H1 (cell line): ENCODE data around the gene RND3. TPM values are rescaled to one million over a fixed set of nuclear protein-coding genes. Genes with fewer than 3 reads are reported as not detected.

ENCODE experiments used
- CTCF ChIA-PET: fragments of 300-600 bp; sonication (Branson Sonifier 250); formaldehyde crosslinking; loops from one replicate; lab custom pipeline; 2021; ENCODE audit not compliant: partially characterized antibody; lab: Charles Lee
- POLR2A ChIA-PET: fragments of 300-600 bp; sonication (Branson Sonifier 250); formaldehyde crosslinking; loops from one replicate; lab custom pipeline; 2021; ENCODE audit warnings: inconsistent platforms; ENCODE audit not compliant: partially characterized antibody; lab: Charles Lee
- DNase-seq, 2 experiments: peaks; one replicate each; pipeline versions ENCODE4 v3.0.0 to v3.0.0-alpha.2; 2010 to 2022; ENCODE audit warnings: low spot score in 2 of 2, low read depth in 1 of 2, mixed read lengths in 1 of 2
- FAIRE-seq: peaks from 2 replicates; lab custom pipeline; 2011; peaks lifted over from hg19 to GRCh38; lab: Jason Lieb, UNC
- H2AFZ ChIP-seq: 2 replicates; pipeline ENCODE4 v1.8.1; 2012; ENCODE audit warnings: low read length, inconsistent platforms
- H2AK5ac ChIP-seq: 2 replicates; pipeline ENCODE4 v1.6.1; 2013; ENCODE audit warnings: low read depth, low read length
- H2BK120ac ChIP-seq: replicated peaks from 2 replicates; pipeline ENCODE3; 2013; ENCODE audit warnings: low read depth, low read length, inconsistent platforms
- H2BK12ac ChIP-seq: 2 replicates; pipeline ENCODE4 v1.6.1; 2013; ENCODE audit warnings: low read depth, low read length
- H2BK15ac ChIP-seq: 2 replicates; pipeline ENCODE4 v1.6.1; 2013; ENCODE audit warnings: low read length
- H2BK20ac ChIP-seq: 2 replicates; pipeline ENCODE4 v1.6.1; 2013; ENCODE audit warnings: low read length
- H2BK5ac ChIP-seq: 2 replicates; pipeline ENCODE4 v1.6.1; 2013; ENCODE audit warnings: low read depth, low read length
- H3K14ac ChIP-seq: 2 replicates; pipeline ENCODE4 v1.6.1; 2013; ENCODE audit warnings: inconsistent platforms; ENCODE audit not compliant: insufficient read length
- H3K18ac ChIP-seq: 2 replicates; pipeline ENCODE4 v1.6.1; 2013; ENCODE audit warnings: low read length; ENCODE audit errors: extremely low read depth
- H3K23ac ChIP-seq: 2 replicates; pipeline ENCODE4 v1.6.1; 2013; ENCODE audit warnings: inconsistent platforms; ENCODE audit not compliant: insufficient read length
- H3K23me2 ChIP-seq: 2 replicates; pipeline ENCODE4 v1.6.1; 2013; ENCODE audit warnings: low read depth, low read length
- H3K27ac ChIP-seq: 2 replicates; pipeline ENCODE4 v1.6.1; 2011; ENCODE audit warnings: low read depth, low read length, inconsistent platforms
- H3K27me3 ChIP-seq, 4 experiments: replicated peaks in 1 of 4; 1 replicate in 1 of 4; 2 replicates in 3 of 4; pipeline versions ENCODE4 v1.6.1 to v1.8.1; 2011 to 2013; ENCODE audit warnings: low read length in 3 of 4, mild to moderate bottlenecking in 3 of 4, inconsistent platforms in 2 of 4, mixed read lengths in 2 of 4, moderate library complexity in 1 of 4; ENCODE audit not compliant: control insufficient read depth in 3 of 4, insufficient read depth in 3 of 4; ENCODE audit errors: extremely low read depth in 1 of 4
- H3K36me3 ChIP-seq, 4 experiments: 2 replicates each; pipeline versions ENCODE4 v1.6.1 to v1.8.1; 2011 to 2013; ENCODE audit warnings: mild to moderate bottlenecking in 4 of 4, low read length in 3 of 4, moderate library complexity in 2 of 4, control low read depth in 1 of 4, inconsistent platforms in 1 of 4; ENCODE audit not compliant: insufficient read depth in 4 of 4, control insufficient read depth in 2 of 4
- H3K4ac ChIP-seq: replicated peaks from 2 replicates; pipeline ENCODE3; 2013; ENCODE audit warnings: low read length, low read depth, mixed read lengths, inconsistent platforms; ENCODE audit not compliant: insufficient read length
- H3K4me1 ChIP-seq, 4 experiments: replicated peaks in 1 of 4; 1 replicate in 1 of 4; 2 replicates in 3 of 4; pipeline versions ENCODE4 v1.6.1 to v1.8.1; 2011 to 2013; ENCODE audit warnings: low read length in 3 of 4, inconsistent platforms in 2 of 4, mixed read lengths in 1 of 4; ENCODE audit not compliant: insufficient read depth in 4 of 4, control insufficient read depth in 3 of 4
- H3K4me2 ChIP-seq, 2 experiments: 2 replicates each; pipeline versions ENCODE4 v1.6.1 to v1.8.1; 2011 to 2013; ENCODE audit warnings: low read depth in 2 of 2, low read length in 2 of 2, control low read depth in 1 of 2, inconsistent platforms in 1 of 2, mild to moderate bottlenecking in 1 of 2; ENCODE audit not compliant: insufficient read depth in 1 of 2
- H3K4me3 ChIP-seq, 4 experiments: fragments of 200-600, 300-600 bp in 1 of 4; sonication (generic), shearing (Covaris generic), sonication (Bioruptor Twin) in 1 of 4; 2 replicates each; pipeline versions ENCODE4 v1.5.1 to v1.8.1; 2011 to 2016; ENCODE audit warnings: low read length in 4 of 4, low read depth in 3 of 4, control low read depth in 2 of 4, inconsistent platforms in 2 of 4, mild to moderate bottlenecking in 2 of 4, mixed read lengths in 1 of 4, moderate library complexity in 1 of 4; ENCODE audit not compliant: insufficient read depth in 2 of 4; ENCODE audit errors: extremely low read depth in 1 of 4
- H3K56ac ChIP-seq: replicated peaks from 2 replicates; pipeline ENCODE3; 2013; ENCODE audit warnings: low read depth, mild to moderate bottlenecking, mixed read lengths, low read length, inconsistent platforms; ENCODE audit not compliant: insufficient read length
- H3K79me1 ChIP-seq: 2 replicates; pipeline ENCODE4 v1.6.1; 2013; ENCODE audit warnings: low read depth, low read length, control low read depth
- H3K79me2 ChIP-seq, 2 experiments: 2 replicates each; pipeline versions ENCODE4 v1.6.1 to v1.8.1; 2012 to 2013; ENCODE audit warnings: low read length in 2 of 2, mild to moderate bottlenecking in 2 of 2, inconsistent platforms in 1 of 2; ENCODE audit not compliant: insufficient read depth in 2 of 2, control insufficient read depth in 1 of 2
- H3K9ac ChIP-seq, 4 experiments: replicated peaks in 1 of 4; 1 replicate in 1 of 4; 2 replicates in 3 of 4; pipeline versions ENCODE4 v1.6.1 to v1.8.1; 2011 to 2013; ENCODE audit warnings: low read depth in 3 of 4, low read length in 3 of 4, control low read depth in 2 of 4, mild to moderate bottlenecking in 2 of 4, moderate library complexity in 2 of 4, inconsistent platforms in 1 of 4; ENCODE audit errors: extremely low read depth in 1 of 4
- H3K9me3 ChIP-seq, 2 experiments: 2 replicates each; pipeline versions ENCODE4 v1.6.1 to v1.8.1; 2012 to 2013; ENCODE audit warnings: mild to moderate bottlenecking in 2 of 2, moderate library complexity in 2 of 2, control low read depth in 1 of 2, inconsistent platforms in 1 of 2, low read depth in 1 of 2, low read length in 1 of 2, mixed read lengths in 1 of 2; ENCODE audit not compliant: insufficient read depth in 2 of 2
- H4K20me1 ChIP-seq, 2 experiments: replicated peaks in 1 of 2; 2 replicates each; pipeline versions ENCODE3 to v1.8.1; 2011 to 2013; ENCODE audit warnings: inconsistent platforms in 2 of 2, low read length in 2 of 2, mild to moderate bottlenecking in 1 of 2; ENCODE audit not compliant: insufficient read depth in 2 of 2, control insufficient read depth in 1 of 2
- H4K5ac ChIP-seq: 2 replicates; pipeline ENCODE4 v1.6.1; 2013; ENCODE audit warnings: low read length, low read depth, mixed read lengths, inconsistent platforms; ENCODE audit not compliant: insufficient read length
- H4K8ac ChIP-seq: 2 replicates; pipeline ENCODE4 v1.8.0; 2013; ENCODE audit warnings: mild to moderate bottlenecking, moderate library complexity, low read length, inconsistent platforms; ENCODE audit not compliant: insufficient read depth; ENCODE audit errors: extremely low read depth
- H4K91ac ChIP-seq: replicated peaks from 2 replicates; pipeline ENCODE3; 2013; ENCODE audit warnings: low read length, mixed read lengths, inconsistent platforms; ENCODE audit not compliant: insufficient read length
- WGBS, 2 experiments: shearing (Covaris generic) in 1 of 2; methylation state at CpG; one replicate each; pipeline versions ENCODE4 v1.1.6 to v1.1.7; 2013 to 2015; ENCODE audit warnings: low lambda C conversion rate in 2 of 2, mixed read lengths in 2 of 2, inconsistent platforms in 1 of 2, low coverage in 1 of 2, missing lambda C conversion rate in 1 of 2; ENCODE audit not compliant: insufficient replicate concordance in 2 of 2, insufficient coverage in 1 of 2, insufficient read length in 1 of 2; ENCODE audit errors: extremely low coverage in 1 of 2, missing lambda C conversion rate in 1 of 2; 5-methylcytosine and 5-hydroxymethylcytosine counted together
- polyA plus RNA-seq, 7 experiments: library from polyadenylated mRNA; depleted of rRNA in 3 of 7; stranded (reverse) in 5 of 7; unstranded in 2 of 7; fragments of >200 nt in 5 of 7; fragments of 200-250 nt in 2 of 7; gene quantifications; 1 replicate in 5 of 7; 2 replicates in 1 of 7; 4 replicates in 1 of 7; pipeline versions ENCODE4 v1.2.1 to v1.2.3, GENCODE V29; 2011 to 2013; ENCODE audit warnings: missing spikeins in 2 of 7, mixed read lengths in 2 of 7
- total RNA-seq: library from RNA; stranded (reverse); fragmentation: NEBNext Ultra II Directional; extraction: Animal tissue kit (Norgen Biotek cat#: 25700); gene quantifications from 2 replicates; pipeline ENCODE4 v1.2.1, GENCODE V29; 2021

Gene RND3
- total and polyA plus RNA-seq, 2 of the 8 experiments (the other 6 are each of a cell fraction or from before 2014, with no cell fraction given) = 12.2 to 25.6 TPM

DNA sequence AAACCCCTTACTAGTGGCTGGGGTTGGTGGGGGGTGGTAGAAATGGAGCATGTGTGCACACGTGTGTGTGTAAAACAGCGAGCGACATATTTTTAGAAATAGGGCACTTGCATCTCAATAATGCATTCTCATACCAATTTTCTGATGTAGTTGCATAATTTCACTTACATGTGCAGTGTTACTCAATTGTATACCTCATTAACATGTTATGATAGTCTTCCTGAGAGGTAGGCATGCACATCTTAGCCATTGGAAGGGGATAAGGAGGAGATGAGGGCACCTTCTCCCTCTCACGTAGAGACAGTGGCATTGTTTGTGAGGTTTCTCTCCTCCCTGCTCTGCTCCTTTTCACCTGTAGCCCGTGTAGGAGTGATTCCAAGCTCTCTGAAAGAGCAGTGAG, 44.6 kb upstream of the RND3 start:
- Histone ChIP-seq H3K23me2 (no peaks in the 10 kb centered on the region), H3K9ac (no peak overlapping the region), H2BK120ac (no peak overlapping the region), H3K9me3 (peaks cover 10 to 11% of the 10 kb centered on the region in 2 experiments), H3K23ac (no peak overlapping the region), H2BK12ac (no peak overlapping the region), H2BK5ac (no peak overlapping the region), H2AK5ac (no peak overlapping the region), H2BK20ac (no peak overlapping the region), H3K4me1 (peaks cover 0 to 12% (median 4%) of the 10 kb centered on the region in 4 experiments; a peak in 3 of 7 replicates), H4K8ac (no peak overlapping the region), H3K4me3 (no peak overlapping the region), H4K5ac (no peak overlapping the region), H3K4me2 (no peak overlapping the region), H3K79me2 (no peaks in the 10 kb centered on the region), H3K36me3 (no peaks in the 10 kb centered on the region), H4K20me1 (no peaks in the 10 kb centered on the region), H2AFZ (no peak overlapping the region), H3K4ac (no peak overlapping the region), H4K91ac (no peak overlapping the region), H3K14ac (no peak overlapping the region), H3K27ac (no peak overlapping the region), H3K27me3 (no peaks in the 10 kb centered on the region), H3K56ac (no peak overlapping the region), H2BK15ac (no peak overlapping the region), H3K79me1 (no peaks in the 10 kb centered on the region), H3K18ac (no peak overlapping the region)
- 88% methylated on average over 5 of the region's 5 CpGs; no CpG with 5 or more reads in 1 of the 2 experiments for WGBS, 2 experiments
- ChIA-PET POLR2A (no interaction called here), CTCF (no interaction called here)
- no peak for FAIRE-seq
- no peak for DNase-seq
